ENCODE results near the gene TNN.

DNA sequence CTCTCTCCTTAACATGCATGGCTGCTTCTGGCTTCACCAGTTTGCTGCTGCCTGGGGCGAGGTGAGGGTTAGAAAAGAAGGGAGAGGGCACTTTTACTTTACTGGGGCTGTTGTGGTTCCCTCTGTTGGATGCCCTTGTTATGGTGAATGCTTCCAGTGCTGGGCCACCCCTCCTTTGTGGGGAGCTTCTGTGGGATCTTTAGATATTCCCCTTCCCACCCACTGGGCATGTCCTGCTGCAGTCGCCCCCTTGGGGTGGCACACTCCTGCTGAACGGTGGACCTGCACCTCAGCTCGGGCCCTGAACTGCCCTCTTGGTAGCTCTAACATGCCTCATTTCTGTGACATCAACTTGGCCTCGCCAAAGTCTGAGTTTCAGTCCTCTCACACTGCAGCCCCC lies 6.0 kb downstream of the TNN start:
- no peak for TF ChIP-seq CTCF (IDR thresholded peaks at IDR 0.05)
- no peak for TF ChIP-seq POLR2A (IDR thresholded peaks at IDR 0.05)
- no peak for TF ChIP-seq POLR2AphosphoS5 (IDR thresholded peaks at IDR 0.05)
- no peak for TF ChIP-seq EP300 (IDR thresholded peaks at IDR 0.05)

Measured in sigmoid colon (tissue), 4 donors.